H9 (cell line): ENCODE measurements around the gene STK38L. TPM values are rescaled to one million over a fixed set of nuclear protein-coding genes. Genes with fewer than 3 reads are reported as not detected.

Experiments used
- DNase-seq: peaks from one replicate; pipeline ENCODE4 v3.0.0-alpha.2; 2017
- H2AFZ ChIP-seq: one replicate; pipeline ENCODE4 v1.6.1; 2013; ENCODE audit warnings: mild to moderate bottlenecking, low read length, control low read depth, moderate library complexity
- H2AK5ac ChIP-seq: 2 replicates; pipeline ENCODE4 v1.6.1; 2013; ENCODE audit warnings: low read length, control low read depth, mixed read lengths; ENCODE audit not compliant: insufficient read length
- H2BK120ac ChIP-seq: one replicate; pipeline ENCODE4 v1.6.1; 2013; ENCODE audit warnings: low read depth, mild to moderate bottlenecking, low read length, control low read depth, inconsistent platforms; ENCODE audit not compliant: poor library complexity, severe bottlenecking
- H2BK12ac ChIP-seq: 2 replicates; pipeline ENCODE4 v1.6.1; 2013; ENCODE audit warnings: low read length, control low read depth, mixed read lengths, low read depth; ENCODE audit not compliant: insufficient read length
- H2BK15ac ChIP-seq: 2 replicates; pipeline ENCODE4 v1.6.1; 2013; ENCODE audit warnings: low read depth, low read length, control low read depth
- H2BK20ac ChIP-seq: one replicate; pipeline ENCODE4 v1.6.1; 2013; ENCODE audit warnings: low read depth, mild to moderate bottlenecking, low read length, control low read depth, inconsistent platforms; ENCODE audit not compliant: poor library complexity, severe bottlenecking
- H2BK5ac ChIP-seq: 2 replicates; pipeline ENCODE4 v1.6.1; 2013; ENCODE audit warnings: low read length, control low read depth, mixed read lengths; ENCODE audit not compliant: insufficient read length
- H3K14ac ChIP-seq: 2 replicates; pipeline ENCODE4 v1.6.1; 2013; ENCODE audit warnings: low read length, control low read depth; ENCODE audit not compliant: insufficient read depth
- H3K18ac ChIP-seq: 2 replicates; pipeline ENCODE4 v1.6.1; 2013; ENCODE audit warnings: low read depth, mild to moderate bottlenecking, mixed read lengths, low read length, control low read depth; ENCODE audit not compliant: insufficient read length
- H3K23ac ChIP-seq: 2 replicates; pipeline ENCODE4 v1.6.1; 2013; ENCODE audit warnings: low read length, control low read depth, mixed read lengths, low read depth; ENCODE audit not compliant: insufficient read length
- H3K23me2 ChIP-seq: 2 replicates; pipeline ENCODE4 v1.6.1; 2013; ENCODE audit warnings: low read depth, mild to moderate bottlenecking, mixed read lengths, low read length, control low read depth; ENCODE audit not compliant: insufficient read length, poor library complexity, severe bottlenecking
- H3K27ac ChIP-seq: 2 replicates; pipeline ENCODE4 v1.5.1; 2013; ENCODE audit warnings: low read length, control low read depth, mixed read lengths, low read depth; ENCODE audit not compliant: insufficient read length
- H3K27me3 ChIP-seq: 2 replicates; pipeline ENCODE4 v1.6.1; 2013; ENCODE audit warnings: low read length, control low read depth, inconsistent platforms; ENCODE audit not compliant: insufficient read depth
- H3K4ac ChIP-seq: 2 replicates; pipeline ENCODE4 v1.6.1; 2013; ENCODE audit warnings: low read depth, mild to moderate bottlenecking, control low read depth, inconsistent platforms, low read length, moderate library complexity
- H3K4me1 ChIP-seq: 2 replicates; pipeline ENCODE4 v1.6.1; 2013; ENCODE audit warnings: low read length, control low read depth, inconsistent platforms; ENCODE audit not compliant: insufficient read depth
- H3K4me2 ChIP-seq: 2 replicates; pipeline ENCODE4 v1.6.1; 2013; ENCODE audit warnings: low read length, control low read depth, mixed read lengths; ENCODE audit not compliant: insufficient read length, insufficient read depth
- H3K56ac ChIP-seq: 2 replicates; pipeline ENCODE4 v1.6.1; 2013; ENCODE audit warnings: low read depth, mild to moderate bottlenecking, mixed read lengths, low read length, control low read depth; ENCODE audit not compliant: insufficient read length
- H3K79me1 ChIP-seq: 2 replicates; pipeline ENCODE4 v1.6.1; 2013; ENCODE audit warnings: low read depth, mild to moderate bottlenecking, moderate library complexity, low read length, control low read depth, inconsistent platforms; ENCODE audit not compliant: insufficient read depth, poor library complexity, severe bottlenecking
- H3K79me2 ChIP-seq: 2 replicates; pipeline ENCODE4 v1.6.1; 2013; ENCODE audit warnings: low read length, control low read depth, inconsistent platforms; ENCODE audit not compliant: insufficient read depth
- H3K9ac ChIP-seq: 2 replicates; pipeline ENCODE4 v1.6.1; 2013; ENCODE audit warnings: low read length, control low read depth, mixed read lengths; ENCODE audit not compliant: insufficient read length; ENCODE audit errors: extremely low read depth
- H3K9me3 ChIP-seq: one replicate; pipeline ENCODE4 v1.6.1; 2013; ENCODE audit warnings: low read depth, low read length, inconsistent platforms; ENCODE audit not compliant: control insufficient read depth
- H3T11ph ChIP-seq: one replicate; pipeline ENCODE4 v1.6.1; 2013; ENCODE audit warnings: mild to moderate bottlenecking, low read length, control low read depth, inconsistent platforms
- H4K20me1 ChIP-seq: one replicate; pipeline ENCODE4 v1.6.1; 2013; ENCODE audit not compliant: control insufficient read depth, insufficient read length, insufficient read depth
- H4K5ac ChIP-seq: 2 replicates; pipeline ENCODE4 v1.6.1; 2013; ENCODE audit warnings: low read depth, mild to moderate bottlenecking, mixed read lengths, low read length, control low read depth; ENCODE audit not compliant: insufficient read length
- H4K8ac ChIP-seq: replicated peaks from 2 replicates; pipeline ENCODE4 v1.6.1; 2013; ENCODE audit warnings: low read length, control low read depth, mixed read lengths, low read depth; ENCODE audit not compliant: insufficient read length
- H4K91ac ChIP-seq: 2 replicates; pipeline ENCODE4 v1.6.1; 2013; ENCODE audit warnings: low read depth, mild to moderate bottlenecking, moderate library complexity, mixed read lengths, low read length, control low read depth; ENCODE audit not compliant: insufficient read length
- H3K27ac Mint-ChIP-seq, 3 experiments: 2 replicates in 2 of 3; 3 replicates in 1 of 3; pipeline ENCODE4 v1.8.0; 2020 to 2021; ENCODE audit warnings: mixed read lengths in 3 of 3, mild to moderate bottlenecking in 1 of 3, moderate library complexity in 1 of 3
- H3K27me3 Mint-ChIP-seq: 2 replicates; pipeline ENCODE4 v1.8.0; 2021; ENCODE audit warnings: low read depth, mild to moderate bottlenecking, moderate library complexity, mixed read lengths
- H3K36me3 Mint-ChIP-seq, 3 experiments: 2 replicates in 2 of 3; 3 replicates in 1 of 3; pipeline ENCODE4 v1.8.0; 2020 to 2021; ENCODE audit warnings: low read depth in 3 of 3, mixed read lengths in 3 of 3; ENCODE audit not compliant: insufficient read depth in 1 of 3
- H3K4me1 Mint-ChIP-seq, 2 experiments: 2 replicates each; pipeline ENCODE4 v1.8.0; 2020; ENCODE audit warnings: mixed read lengths in 2 of 2
- H3K4me3 Mint-ChIP-seq, 2 experiments: 2 replicates in 1 of 2; 3 replicates in 1 of 2; pipeline ENCODE4 v1.8.0; 2020 to 2021; ENCODE audit warnings: mild to moderate bottlenecking in 2 of 2, mixed read lengths in 2 of 2, moderate library complexity in 1 of 2
- H3K9me3 Mint-ChIP-seq, 2 experiments: 2 replicates in 1 of 2; 3 replicates in 1 of 2; pipeline ENCODE4 v1.8.0; 2020; ENCODE audit warnings: mild to moderate bottlenecking in 2 of 2, mixed read lengths in 2 of 2, moderate library complexity in 1 of 2
- WGBS: extraction: QIAGEN DNeasy Blood & Tissue Kit; methylation state at CpG from one replicate; pipeline ENCODE4 v1.1.7; 2013; ENCODE audit warnings: missing lambda C conversion rate, low lambda C conversion rate, mixed read lengths; ENCODE audit not compliant: insufficient read length; ENCODE audit errors: extremely low coverage; 5-methylcytosine and 5-hydroxymethylcytosine counted together
- total RNA-seq: library from RNA; stranded (reverse); gene quantifications from 2 replicates; pipeline ENCODE4 v1.2.1, GENCODE V29; 2021
- TF ChIP-seq, protein P1 (sequence below): fragments of 200-600 bp; sonication (generic); conservative IDR thresholded peaks from 3 replicates; pipeline ENCODE4 v1.8.0; 2021; ENCODE audit warnings: antibody characterized with exemption, mild to moderate bottlenecking

STK38L gene
- total RNA-seq, 1 experiment from 2014 or later: 44.9 TPM

DNA sequence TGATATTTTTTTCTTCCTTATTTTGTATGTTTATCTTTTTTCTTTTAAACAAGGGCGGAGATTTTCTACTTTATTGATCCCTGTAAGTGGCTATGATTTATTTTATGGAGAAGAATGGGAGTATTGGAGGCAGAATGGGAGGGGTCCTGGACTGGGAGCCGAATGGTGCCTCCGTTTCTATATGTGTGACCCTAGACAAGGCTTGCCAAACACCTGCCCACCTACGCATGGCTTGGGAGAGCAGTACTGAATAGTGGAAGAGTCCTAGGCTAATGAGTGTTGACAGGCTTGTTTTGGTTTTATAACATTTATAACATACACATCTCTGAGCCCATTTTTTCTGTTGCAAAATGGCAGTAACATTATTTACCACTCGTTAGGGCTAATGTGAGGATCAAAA is 29.0 kb downstream of the STK38L start:
- H2BK120ac ChIP-seq: no peak overlapping the region
- no peak overlapping the region for H3T11ph ChIP-seq
- DNase-seq: no peak
- no peak overlapping the region; the same call in 1 of the 2 replicates for H3K14ac ChIP-seq
- H2BK12ac ChIP-seq: no peak overlapping the region
- Mint-ChIP-seq H3K27me3 (no peaks in the 10 kb centered on the region), H3K4me1 (peaks cover 36 to 45% of the 10 kb centered on the region in 2 experiments), H3K4me3 (no peak overlapping the region), H3K27ac (peak overlapping the region in 1 of 3 experiments; percentile 3; a peak in 1 of 7 replicates), H3K36me3 (peaks cover 1 to 8% (median 1%) of the 10 kb centered on the region in 3 experiments; a peak in 5 of 7 replicates), H3K9me3 (peaks cover 2% of the 10 kb centered on the region in 2 experiments; a peak in 2 of 5 replicates)
- H3K79me2 ChIP-seq: peaks cover 1% of the 10 kb centered on the region; the same call in 1 of the 2 replicates
- no peaks in the 10 kb centered on the region for H3K23me2 ChIP-seq
- WGBS: no CpG with 5 or more reads among the region's 5 CpGs
- H2BK20ac ChIP-seq: no peak overlapping the region
- H2BK15ac ChIP-seq: no peak overlapping the region
- TF ChIP-seq, protein P1, sequence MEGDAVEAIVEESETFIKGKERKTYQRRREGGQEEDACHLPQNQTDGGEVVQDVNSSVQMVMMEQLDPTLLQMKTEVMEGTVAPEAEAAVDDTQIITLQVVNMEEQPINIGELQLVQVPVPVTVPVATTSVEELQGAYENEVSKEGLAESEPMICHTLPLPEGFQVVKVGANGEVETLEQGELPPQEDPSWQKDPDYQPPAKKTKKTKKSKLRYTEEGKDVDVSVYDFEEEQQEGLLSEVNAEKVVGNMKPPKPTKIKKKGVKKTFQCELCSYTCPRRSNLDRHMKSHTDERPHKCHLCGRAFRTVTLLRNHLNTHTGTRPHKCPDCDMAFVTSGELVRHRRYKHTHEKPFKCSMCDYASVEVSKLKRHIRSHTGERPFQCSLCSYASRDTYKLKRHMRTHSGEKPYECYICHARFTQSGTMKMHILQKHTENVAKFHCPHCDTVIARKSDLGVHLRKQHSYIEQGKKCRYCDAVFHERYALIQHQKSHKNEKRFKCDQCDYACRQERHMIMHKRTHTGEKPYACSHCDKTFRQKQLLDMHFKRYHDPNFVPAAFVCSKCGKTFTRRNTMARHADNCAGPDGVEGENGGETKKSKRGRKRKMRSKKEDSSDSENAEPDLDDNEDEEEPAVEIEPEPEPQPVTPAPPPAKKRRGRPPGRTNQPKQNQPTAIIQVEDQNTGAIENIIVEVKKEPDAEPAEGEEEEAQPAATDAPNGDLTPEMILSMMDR: no peak
- peaks cover 2% of the 10 kb centered on the region for H3K79me1 ChIP-seq
- no peaks in the 10 kb centered on the region for H3K9me3 ChIP-seq
- no peaks in the 10 kb centered on the region for H3K27me3 ChIP-seq
- H3K27ac ChIP-seq: no peak overlapping the region
- no peak overlapping the region for H2AFZ ChIP-seq
- no peak overlapping the region for H2BK5ac ChIP-seq
- peaks cover 8% of the 10 kb centered on the region for H3K4me1 ChIP-seq
- no peak overlapping the region for H3K23ac ChIP-seq
- no peak overlapping the region for H3K18ac ChIP-seq
- no peak overlapping the region for H3K4me2 ChIP-seq
- no peak overlapping the region for H3K4ac ChIP-seq
- no peak overlapping the region for H3K56ac ChIP-seq
- no peak overlapping the region for H4K8ac ChIP-seq
- no peak overlapping the region for H2AK5ac ChIP-seq
- no peak overlapping the region for H3K9ac ChIP-seq
- H4K5ac ChIP-seq: no peak overlapping the region
- H4K20me1 ChIP-seq: no peaks in the 10 kb centered on the region
- H4K91ac ChIP-seq: no peak overlapping the region
